GM06990 (cell line): ENCODE data around the gene UVSSA.

Experiments used
- DNase-seq: peaks from one replicate; pipeline ENCODE4 v3.0.0-alpha.2; 2011; ENCODE audit not compliant: insufficient read length; ENCODE audit errors: extremely low read depth
- H3K27me3 ChIP-seq: replicated peaks from 2 replicates; pipeline ENCODE4 v1.6.0; 2011; ENCODE audit warnings: low read length; ENCODE audit not compliant: control insufficient read depth, insufficient read depth
- H3K36me3 ChIP-seq: 2 replicates; pipeline ENCODE4 v1.5.1; 2011; ENCODE audit warnings: low read length; ENCODE audit not compliant: control insufficient read depth, insufficient read depth
- H3K4me3 ChIP-seq: replicated peaks from 2 replicates; pipeline ENCODE4 v1.5.1; 2011; ENCODE audit warnings: low read depth, mild to moderate bottlenecking, control low read depth, low read length
- CTCF ChIP-seq: IDR thresholded peaks from 2 replicates; pipeline ENCODE4 v1.5.1; 2011; ENCODE audit warnings: low read length, control low read depth, mild to moderate bottlenecking, inconsistent platforms; ENCODE audit not compliant: insufficient read depth, poor library complexity, severe bottlenecking

The UVSSA gene

GRCh38 chr4:1325681-1326635 is 21.1 kb upstream of the UVSSA start:
- no peak for TF ChIP-seq CTCF
- Histone ChIP-seq H3K36me3 (peaks cover 18% of the 10 kb centered on the region), H3K27me3 (no peaks in the 10 kb centered on the region), H3K4me3 (no peak overlapping the region)
- DNase-seq, result no peak

- H3K36me3 ChIP-seq, result peaks cover 19% of the 10 kb centered on the region
- DNase-seq, result no peak
- TF ChIP-seq CTCF, result no peak
- no peak overlapping the region for H3K4me3 ChIP-seq
- H3K27me3 ChIP-seq, result no peaks in the 10 kb centered on the region
Measured at GRCh38 chr4:1326751-1327525, 20.1 kb upstream of the UVSSA start.

- Histone ChIP-seq H3K27me3 (no peaks in the 10 kb centered on the region), H3K4me3 (no peak overlapping the region), H3K36me3 (peaks cover 21% of the 10 kb centered on the region)
- no peak for TF ChIP-seq CTCF
- no peak for DNase-seq
Measured at GRCh38 chr4:1327526-1328266, 19.3 kb upstream of the UVSSA start.

GRCh38 chr4:1328267-1329155 is 18.5 kb upstream of the UVSSA start:
- Histone ChIP-seq H3K27me3 (no peaks in the 10 kb centered on the region), H3K36me3 (peaks cover 23% of the 10 kb centered on the region)

More at GRCh38 chr4:1328267-1329155, 18.5 kb upstream of the UVSSA start:
- DNase-seq, result no peak
- H3K4me3 ChIP-seq, result no peak overlapping the region
- TF ChIP-seq CTCF, result no peak
